GM21529 (cell line): ENCODE results near the gene POLRMT.
"Not testable (repeated sequence)": the region's sequence is repeated elsewhere in the genome, so short reads cannot be mapped to it uniquely, and the experiment has no call there.

Source experiments
- ATAC-seq: cut with Tn5 transposase; IDR thresholded peaks from one replicate; pipeline ENCODE4 v1.9.1; 2021; ENCODE audit not compliant: unreplicated experiment

Gene POLRMT

DNA sequence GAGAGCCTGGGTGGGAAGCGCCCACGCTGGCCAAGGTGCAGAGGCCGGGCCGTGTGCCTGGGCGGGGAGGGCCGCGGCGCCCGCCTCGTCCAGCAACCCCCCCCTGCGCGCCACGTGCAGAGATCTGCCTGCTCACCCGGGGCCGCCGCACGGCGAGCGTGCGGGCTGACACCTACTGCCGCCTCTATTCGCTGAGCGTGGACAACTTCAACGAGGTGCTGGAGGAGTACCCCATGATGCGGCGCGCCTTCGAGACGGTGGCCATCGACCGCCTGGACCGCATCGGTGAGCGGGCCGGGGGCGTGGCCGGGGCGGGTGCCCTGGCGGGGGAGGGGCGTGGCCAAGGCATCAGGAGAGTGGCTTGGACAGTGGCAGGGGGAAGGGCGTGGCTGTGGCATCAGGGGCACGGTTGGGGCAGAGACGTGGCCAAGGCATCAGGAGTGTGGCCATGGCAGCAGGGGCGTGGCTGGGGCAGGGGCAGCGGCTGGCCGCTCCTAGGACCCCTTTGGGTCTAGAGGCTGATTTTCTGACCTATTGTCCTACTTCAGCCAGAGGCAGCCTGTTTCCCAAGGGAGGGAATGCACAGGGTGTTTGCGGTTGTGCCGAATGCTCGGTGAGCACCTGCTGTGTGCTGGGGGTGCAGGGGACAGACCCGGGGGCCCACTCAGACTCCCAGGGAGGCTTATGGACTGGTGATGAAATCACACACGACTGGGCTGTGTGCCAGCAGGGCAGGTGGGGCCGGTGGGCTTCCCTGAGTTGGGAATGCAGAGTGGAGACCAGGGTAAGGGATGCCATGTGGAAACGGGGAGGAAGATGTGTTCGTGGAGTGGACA, 19.4 kb downstream of the POLRMT start:
- ATAC-seq, result no peak

DNA sequence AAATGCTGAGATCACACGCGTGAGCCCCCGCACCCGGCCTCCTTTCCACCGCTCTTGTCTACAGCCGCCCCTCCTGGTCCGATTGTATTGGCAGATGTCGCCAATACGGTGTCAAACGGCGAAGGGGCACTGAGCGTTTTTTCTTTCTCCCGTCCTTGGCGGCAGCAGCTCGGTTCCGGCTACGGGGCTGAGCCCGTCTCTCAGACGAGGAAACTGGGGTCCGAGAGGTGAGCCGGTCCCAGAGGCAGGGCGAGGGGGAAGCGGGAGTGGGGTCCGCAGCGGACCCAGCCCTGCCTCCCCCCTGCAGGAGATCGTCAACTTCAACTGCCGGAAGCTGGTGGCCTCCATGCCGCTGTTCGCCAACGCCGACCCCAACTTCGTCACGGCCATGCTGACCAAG, 20.4 kb downstream of the POLRMT start:
- ATAC-seq, result no peak

- no peak for ATAC-seq
Observed at GRCh38 chr19:611481-611868, 21.9 kb downstream of the POLRMT start.

DNA sequence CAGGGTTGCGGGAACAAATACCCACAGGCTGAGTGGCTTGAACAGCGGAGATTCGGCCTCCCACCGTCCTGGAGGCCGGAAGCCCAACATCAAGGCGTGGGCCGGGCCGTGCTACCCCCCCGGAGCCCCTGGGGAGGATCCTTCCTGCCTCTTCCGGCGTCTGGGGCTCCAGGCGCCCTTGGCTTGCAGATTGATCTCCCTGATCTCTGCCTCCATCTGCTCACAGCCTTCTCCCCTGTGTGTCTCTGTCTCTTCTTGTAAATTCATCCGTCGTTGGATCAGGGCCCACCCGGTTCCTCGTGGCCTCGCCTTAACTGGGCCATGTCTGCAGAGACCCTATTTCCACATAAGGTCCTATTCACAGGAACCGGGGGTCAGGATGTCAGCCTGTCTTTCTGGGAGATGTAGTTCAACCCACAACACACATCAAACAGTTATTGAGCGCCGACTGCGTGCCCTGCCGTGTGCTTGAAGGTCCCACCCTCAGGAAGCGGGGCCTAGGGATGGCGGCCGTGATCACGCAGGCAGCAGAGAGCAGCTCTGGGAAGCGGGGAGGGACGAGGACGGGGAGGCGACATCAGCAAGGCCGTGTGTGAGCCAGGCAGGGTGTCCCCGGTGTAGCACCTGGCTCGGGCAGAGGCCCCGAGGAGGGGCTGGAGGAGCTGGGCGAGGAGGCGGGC, 22.4 kb downstream of the POLRMT start:
- ATAC-seq, result no peak

DNA sequence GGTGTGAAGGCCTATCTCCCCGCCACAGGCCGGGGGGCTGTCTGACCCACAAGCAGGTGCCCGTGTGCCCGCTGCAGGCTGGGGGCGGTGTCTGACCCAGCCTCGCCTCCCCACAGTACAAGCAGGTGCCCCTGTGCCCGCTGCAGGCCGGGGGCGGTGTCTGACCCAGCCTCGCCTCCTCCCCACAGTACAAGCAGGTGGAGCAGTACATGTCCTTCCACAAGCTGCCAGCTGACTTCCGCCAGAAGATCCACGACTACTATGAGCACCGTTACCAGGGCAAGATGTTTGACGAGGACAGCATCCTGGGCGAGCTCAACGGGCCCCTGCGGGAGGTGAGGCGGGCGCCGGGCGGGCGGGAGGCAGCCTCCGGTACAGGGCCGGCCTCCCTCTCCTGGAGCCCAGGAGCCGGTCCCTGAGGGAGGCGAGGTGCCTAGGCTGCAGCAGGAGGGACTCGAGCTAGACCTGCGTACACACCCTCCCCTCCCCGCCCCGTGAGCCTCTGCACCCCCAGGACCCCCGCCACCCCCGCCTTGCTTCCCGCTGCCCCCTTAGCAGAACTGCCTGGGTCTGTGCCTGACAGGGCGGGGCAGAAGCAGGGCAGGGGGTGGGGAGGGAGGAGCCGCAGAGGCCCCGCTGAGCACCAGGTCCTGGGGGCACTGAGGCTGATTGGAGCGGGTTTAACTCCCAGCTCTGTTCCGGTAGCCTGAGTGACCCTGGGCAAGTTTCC, 23.1 kb downstream of the POLRMT start:
- no peak for ATAC-seq

DNA sequence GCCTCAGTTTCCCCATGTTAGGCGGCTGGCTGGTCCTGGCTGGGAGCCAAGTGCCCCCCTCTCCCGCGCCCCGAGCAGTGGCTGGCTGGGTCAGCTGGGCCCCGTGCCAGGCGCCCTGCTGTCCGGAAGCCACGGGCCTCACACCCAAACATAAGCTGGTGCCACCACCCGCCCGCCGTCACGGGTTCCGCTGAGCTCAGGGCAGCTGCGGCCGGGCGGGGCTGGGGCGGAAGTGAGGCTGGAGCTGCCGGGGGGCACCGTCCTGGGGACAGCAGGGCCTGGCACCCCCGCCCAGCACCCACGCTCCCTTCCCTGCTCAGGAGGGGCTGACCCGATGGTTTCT, 24.4 kb downstream of the POLRMT start:
- ATAC-seq, result no peak

- ATAC-seq, result no peak
Observed at GRCh38 chr19:608155-609003, 25.0 kb downstream of the POLRMT start.

- ATAC-seq, result no peak
Observed at GRCh38 chr19:607301-608154, 25.8 kb downstream of the POLRMT start.

DNA sequence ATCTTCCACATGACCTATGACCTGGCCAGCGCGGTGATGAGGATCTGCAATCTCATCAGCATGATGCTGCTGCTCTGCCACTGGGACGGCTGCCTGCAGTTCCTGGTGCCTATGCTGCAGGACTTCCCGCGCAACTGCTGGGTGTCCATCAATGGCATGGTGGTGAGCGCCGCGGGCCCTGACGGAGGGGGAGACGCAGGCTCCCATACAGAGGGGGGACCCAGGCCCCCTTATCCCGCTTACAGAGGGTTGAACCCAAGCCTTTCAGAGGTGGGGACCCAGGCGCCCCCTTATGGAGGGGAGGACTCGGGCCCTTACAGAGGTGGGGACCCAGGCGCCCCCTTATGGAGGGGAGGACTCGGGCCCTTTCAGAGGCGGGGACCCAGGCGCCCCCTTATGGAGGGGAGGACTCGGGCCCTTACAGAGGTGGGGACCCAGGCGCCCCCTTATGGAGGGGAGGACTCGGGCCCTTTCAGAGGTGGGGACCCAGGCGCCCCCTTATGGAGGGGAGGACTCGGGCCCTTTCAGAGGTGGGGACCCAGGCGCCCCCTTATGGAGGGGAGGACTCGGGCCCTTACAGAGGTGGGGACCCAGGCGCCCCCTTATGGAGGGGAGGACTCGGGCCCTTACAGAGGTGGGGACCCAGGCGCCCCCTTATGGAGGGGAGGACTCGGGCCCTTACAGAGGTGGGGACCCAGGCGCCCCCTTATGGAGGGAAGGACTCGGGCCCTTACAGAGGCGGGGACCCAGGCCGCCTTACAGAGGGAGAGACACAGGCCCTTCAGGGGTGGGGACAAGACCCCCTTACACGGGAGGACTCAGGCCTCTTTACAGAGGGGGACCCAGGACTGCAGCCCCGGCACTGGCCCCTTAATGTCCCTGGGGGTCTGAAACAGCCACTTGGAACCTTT, 28.0 kb downstream of the POLRMT start:
- not testable (repeated sequence) for ATAC-seq

DNA sequence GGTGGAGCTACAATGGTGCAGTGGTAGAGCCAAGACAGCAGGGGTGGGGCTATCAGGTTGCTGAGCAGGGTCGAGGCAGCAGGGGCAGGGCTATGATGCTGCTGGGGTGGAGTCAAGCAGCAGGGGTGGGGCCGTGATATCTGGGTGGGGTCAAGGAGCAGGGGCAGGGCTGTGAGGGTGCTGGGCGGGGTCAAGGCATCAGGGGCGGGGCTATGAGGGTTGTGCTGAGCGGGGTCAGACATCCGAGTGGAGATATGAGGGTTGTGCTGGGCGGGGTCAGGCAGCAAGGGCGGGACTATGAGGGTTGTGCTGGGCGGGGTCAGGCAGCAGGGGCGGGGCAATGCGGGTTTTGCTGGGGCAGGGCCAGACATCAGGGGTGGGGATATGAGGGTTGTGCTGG, 29.0 kb downstream of the POLRMT start:
- ATAC-seq, result no peak

- ATAC-seq, result not testable (repeated sequence)
Observed at GRCh38 chr19:603779-604178, 29.6 kb downstream of the POLRMT start.

DNA sequence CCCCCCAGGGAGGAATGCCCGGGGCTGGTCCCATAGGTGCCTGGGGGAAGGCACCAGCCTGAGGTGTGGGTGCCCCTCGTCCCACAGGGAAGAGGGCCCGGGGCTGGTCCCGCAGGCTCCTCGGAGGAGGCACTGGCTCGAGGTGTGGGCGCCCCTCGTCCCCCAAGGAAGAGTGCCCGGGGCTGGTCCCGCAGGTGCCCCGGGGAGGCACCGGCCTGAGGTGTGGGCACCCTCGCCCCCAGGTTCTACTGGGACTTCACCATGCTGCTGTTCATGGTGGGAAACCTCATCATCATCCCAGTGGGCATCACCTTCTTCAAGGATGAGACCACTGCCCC, 30.1 kb downstream of the POLRMT start:
- ATAC-seq, result not testable (repeated sequence)

- no peak for ATAC-seq
Observed at GRCh38 chr19:602391-603301, 30.7 kb downstream of the POLRMT start.

- ATAC-seq, result no peak
Observed at GRCh38 chr19:601790-602189, 31.5 kb downstream of the POLRMT start.

GRCh38 chr19:601310-601709, 32.0 kb downstream of the POLRMT start:
- no peak for ATAC-seq

- no peak for ATAC-seq
Observed at GRCh38 chr19:597406-598315, 35.7 kb downstream of the POLRMT start.

GRCh38 chr19:596263-596655, 37.1 kb downstream of the POLRMT start:
- ATAC-seq, result no peak
